GM19023 (cell line): ENCODE results near the gene PHETA2.
"Not testable (repeated sequence)": the region's sequence is repeated elsewhere in the genome, so short reads cannot be mapped to it uniquely, and the experiment has no call there.

Experiments used
- ATAC-seq: cut with Tn5 transposase; IDR thresholded peaks from one replicate; pipeline ENCODE4 v1.9.1; 2021; ENCODE audit warnings: mild to moderate bottlenecking, moderate library complexity; ENCODE audit not compliant: unreplicated experiment

PHETA2 gene

DNA sequence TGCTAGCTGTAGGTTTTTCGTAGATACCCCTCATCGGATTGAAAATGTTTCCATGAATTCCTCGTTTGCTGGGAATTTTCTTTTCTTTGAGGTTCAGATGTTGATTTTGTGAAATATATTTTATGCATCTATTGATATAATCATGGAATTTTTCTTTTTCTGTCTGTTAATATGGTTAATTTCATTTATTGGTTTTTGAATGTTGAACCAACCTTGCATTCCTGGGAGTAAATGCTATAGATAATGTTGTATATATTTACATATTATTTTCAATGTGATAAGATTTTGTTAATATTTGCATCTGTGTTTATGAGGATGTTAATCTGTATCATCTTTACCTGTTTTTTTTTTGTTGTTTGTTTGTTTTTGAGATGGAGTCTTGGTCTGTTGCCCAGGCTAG lies 27.2 kb downstream of the PHETA2 start:
- no peak for ATAC-seq

DNA sequence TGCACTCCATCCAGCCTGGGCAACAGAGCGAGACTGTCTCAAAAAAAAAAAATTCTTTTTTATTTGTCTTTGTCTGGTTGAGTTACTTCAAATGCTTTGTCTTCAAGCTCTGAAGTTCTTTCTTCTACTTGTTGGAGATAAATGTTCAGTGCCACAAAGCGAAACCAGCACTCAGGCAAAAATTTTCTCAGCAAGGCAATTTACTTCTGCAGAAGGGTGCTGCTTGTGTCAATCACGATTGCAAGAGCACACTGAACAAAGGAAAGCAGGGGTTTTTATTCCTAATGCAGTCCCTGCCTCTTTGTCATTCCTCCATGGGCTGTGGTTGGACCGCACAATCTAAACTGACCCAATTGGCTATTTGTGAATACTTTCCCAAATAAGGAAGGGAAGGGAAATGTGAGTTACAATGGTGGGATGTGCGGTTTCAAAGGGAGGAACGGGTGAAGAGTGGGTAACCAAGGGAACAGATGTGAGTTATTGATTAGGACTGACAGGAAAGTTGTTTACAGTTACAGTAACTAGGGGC lies 30.3 kb downstream of the PHETA2 start:
- ATAC-seq: not testable (repeated sequence)

DNA sequence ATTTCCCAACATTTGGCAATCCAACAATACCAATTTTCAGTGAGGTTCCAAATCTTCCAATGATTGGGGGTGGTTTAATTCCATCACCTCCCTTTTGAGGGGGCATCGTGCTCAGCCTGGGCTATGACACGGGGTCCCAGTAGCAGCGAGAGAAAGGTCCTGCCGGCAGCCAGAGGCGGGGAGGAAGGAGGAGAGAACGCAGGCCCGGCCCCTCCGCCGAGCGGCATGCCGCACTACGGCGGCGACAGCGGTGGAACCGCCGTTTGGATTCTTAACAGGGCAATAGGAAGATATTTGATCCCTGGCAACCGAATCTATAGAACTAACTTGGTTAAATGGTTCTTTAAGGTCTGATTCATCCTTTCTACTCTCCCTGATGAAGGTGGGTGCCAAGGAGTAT lies 34.8 kb downstream of the PHETA2 start:
- no peak for ATAC-seq

DNA sequence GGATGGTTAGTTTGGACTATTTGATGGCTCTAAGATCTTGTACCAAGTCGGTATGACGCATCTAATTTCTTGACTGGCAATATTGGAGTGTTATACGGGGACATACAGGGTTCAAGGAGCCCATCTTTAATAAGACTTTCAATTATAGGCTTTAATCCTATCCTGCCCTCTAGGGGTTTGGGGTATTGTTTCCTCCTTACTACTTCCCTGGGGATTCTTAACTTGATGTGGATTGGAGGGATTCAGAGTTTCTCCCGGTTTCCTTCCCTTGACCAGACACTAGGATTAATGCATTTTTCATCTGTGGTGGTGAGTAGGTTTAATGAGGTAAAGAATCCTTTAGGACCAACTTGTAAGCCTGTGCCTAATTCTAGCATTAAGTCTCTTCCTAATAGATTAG lies 37.8 kb downstream of the PHETA2 start:
- no peak for ATAC-seq

DNA sequence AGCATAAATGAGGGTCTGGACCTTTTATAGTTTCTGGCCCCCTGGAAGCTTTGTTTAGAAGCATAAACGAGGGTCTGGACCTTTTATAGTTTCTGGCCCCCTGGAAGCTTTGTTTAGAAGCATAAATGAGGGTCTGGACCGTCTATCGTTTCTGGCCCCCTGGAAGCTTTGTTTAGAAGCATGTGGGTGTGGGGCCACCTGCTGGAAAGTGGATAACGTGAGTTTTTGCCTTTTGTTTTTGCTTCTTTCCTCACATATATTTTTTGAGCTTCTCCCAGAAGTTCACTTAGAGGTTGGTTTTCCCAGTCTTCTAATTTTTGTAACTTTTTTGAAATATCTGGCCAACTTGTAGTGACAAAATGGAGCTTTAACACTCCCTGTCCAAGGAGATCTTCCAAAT lies 38.7 kb downstream of the PHETA2 start:
- not testable (repeated sequence) for ATAC-seq

DNA sequence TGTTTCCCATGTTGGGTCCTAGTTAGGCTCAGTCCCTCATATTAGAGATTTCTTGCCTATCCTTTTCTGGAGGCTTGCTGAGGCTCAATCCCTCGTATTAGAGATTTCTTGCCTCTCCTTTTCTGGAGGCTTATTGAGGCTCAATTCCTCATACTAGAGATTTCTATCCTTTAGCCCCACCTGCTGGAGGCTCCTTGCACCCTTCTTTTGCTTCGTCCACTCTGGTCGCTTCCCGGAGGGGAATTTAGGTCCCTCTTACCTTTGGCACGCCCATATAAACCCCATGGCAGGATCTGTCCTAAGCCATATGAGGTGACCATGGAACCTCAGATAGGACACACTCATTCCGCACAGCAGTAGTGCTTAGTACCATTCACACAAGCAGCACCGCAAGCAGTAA lies 40.7 kb downstream of the PHETA2 start:
- no peak for ATAC-seq

DNA sequence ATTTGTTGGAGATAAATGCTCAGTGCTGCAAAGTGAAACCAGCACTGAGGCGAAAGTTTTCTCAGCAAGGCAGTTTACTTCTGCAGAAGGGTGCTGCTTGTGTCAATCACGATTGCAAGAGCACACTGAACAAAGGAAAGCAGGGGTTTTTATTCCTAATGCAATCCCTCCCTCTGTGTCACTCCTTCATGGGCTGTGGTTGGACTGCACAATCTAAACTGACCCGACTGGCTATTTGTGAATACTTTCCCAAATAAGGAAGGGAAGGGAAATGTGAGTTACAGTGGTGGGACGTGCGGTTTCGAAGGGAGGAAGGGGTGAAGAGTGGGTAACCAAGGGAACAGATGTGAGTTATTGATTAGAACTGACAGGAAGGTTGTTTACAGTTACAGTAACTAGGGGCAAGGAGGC lies 41.4 kb downstream of the PHETA2 start:
- not testable (repeated sequence) for ATAC-seq

DNA sequence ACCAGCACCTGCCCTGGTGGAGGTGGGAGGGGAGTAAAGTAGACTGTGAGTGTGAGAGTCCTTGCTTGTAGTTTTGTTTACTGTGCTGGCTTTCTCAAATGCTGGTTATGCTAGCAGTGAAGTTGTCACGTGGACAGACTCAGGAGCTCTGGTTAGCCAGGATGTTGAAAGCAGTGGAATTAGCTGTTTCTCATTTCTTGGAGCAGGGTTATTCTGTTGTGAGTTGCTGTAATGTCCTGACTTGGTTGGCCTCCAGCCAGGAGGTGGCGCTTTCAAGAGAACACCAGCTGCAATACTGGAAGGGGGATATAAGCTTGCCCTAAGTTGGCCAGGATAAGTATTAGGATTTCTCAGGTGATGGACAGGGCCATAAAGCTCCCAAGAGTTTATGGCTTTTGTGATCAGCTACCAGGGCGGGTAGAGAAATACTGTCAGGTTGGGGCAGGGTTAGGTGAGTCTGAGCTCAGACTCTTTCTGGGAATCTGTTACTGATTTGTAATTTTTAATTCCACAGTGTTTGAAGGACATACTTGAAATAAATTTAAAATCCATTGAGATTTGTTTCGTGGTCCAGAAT lies 42.9 kb downstream of the PHETA2 start:
- no peak for ATAC-seq

DNA sequence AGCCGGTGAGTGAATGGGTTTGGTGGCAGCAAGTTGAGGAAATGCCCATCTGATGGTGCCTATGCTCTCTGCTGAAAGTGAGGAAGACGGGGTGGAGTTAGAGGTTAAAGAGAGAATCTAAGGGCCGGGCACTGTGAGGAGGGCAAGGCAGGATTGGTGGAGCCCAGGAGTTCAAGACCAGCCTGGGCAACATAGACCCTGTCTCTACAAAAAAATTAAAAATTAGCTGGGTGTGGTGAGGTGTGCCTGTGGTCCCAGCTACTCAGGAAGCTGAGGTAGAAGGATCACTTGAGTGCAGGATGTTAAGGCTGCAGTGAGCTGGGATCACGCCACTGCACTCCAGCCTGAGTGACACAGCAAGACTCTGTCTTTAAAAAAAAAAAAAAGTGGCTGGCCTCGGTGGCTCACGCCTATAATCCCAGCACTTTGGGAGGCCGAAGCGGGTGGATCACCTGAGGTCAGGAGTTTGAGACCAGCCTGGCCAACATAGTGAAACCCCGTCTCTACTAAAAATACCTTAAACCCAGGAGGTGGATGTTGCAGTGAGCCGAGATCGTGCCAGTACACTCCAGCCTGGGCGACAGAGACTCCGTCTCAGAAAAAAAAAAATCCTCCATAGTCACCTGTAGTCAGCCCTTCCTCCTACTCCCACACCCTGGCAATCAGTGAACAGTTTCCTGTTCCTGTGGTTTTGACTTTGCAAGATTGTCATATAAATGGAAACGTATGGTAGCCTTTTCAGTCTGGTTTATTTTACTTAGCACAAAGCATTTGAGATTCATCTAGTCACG lies 46.4 kb downstream of the PHETA2 start:
- not testable (repeated sequence) for ATAC-seq

DNA sequence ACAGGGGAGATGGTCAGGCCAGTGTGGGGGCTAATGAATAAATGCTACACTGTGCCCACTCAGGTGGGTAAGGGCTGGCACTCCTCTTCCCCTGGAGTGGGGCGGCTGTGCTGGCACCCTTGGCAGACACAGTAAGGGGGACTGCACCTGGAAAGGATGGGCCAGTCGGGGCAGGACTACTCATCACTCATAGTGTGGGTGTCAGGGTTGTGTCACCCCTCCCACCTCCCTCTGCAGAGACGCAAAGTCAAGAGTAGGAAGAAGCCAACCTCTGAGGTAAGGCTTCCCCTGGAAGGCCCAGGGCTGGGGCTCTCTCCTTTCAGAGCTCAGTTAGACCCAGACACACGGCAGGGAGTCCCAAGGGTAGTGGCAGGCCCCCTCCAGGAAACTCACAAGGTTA lies 49.5 kb downstream of the PHETA2 start:
- not testable (repeated sequence) for ATAC-seq

DNA sequence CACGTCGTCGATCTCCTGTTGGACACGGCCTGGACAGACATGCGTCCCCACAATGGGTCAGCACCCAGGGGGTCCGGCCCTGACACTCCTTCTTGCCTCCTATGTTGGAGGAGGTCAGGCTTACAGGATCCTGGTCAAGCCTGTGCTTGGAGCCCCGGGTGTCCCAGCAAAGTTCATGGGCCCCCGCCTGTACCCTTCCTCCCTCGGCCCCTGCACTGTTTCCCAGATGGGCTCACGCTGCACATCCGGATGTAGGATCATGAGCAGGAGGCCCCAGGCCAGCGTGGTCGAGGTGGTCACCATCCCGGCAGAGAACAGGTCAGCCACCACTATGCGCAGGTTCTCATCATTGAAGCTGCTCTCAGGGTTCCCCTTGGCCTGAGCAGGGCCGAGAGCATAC lies 53.6 kb downstream of the PHETA2 start:
- ATAC-seq: no peak

DNA sequence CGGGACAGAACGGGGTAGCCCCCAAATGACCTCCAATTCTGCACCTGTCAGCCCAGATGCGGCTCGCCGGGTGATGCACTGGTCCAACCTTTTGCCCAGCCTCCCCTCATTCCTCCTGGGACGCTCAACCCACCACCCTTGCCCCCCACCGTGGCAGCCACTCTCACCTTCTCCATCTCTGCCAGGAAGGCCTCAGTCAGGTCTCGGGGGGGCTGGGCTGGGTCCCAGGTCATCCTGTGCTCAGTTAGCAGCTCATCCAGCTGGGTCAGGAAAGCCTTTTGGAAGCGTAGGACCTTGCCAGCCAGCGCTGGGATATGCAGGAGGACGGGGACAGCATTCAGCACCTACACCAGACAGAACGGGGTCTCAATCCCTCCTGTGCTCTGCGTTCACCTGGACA lies 54.0 kb downstream of the PHETA2 start:
- ATAC-seq: not testable (repeated sequence)
